Gastrocnemius medialis (tissue), 4 donors: Measurements from ENCODE around the gene IL12RB1.

Source experiments
- CTCF ChIP-seq, 5 experiments: fragments of 450-650 bp in 3 of 5; fragments of 200-600 bp in 2 of 5; sonication (generic) in 2 of 5; IDR thresholded peaks in 4 of 5; conservative IDR thresholded peaks in 1 of 5; 1 replicate in 4 of 5; 2 replicates in 1 of 5; pipeline ENCODE4 v1.5.1; 2016 to 2019; ENCODE audit warnings: antibody characterized with exemption in 5 of 5, mild to moderate bottlenecking in 3 of 5, moderate library complexity in 3 of 5
- POLR2A ChIP-seq, 2 donors: fragments of 450-650 bp; IDR thresholded peaks; one replicate each; pipeline ENCODE4 v1.6.1; 2017; ENCODE audit warnings: antibody characterized with exemption in 2 of 2, mild to moderate bottlenecking in 2 of 2, moderate library complexity in 2 of 2

GRCh38 chr19:18108897-18109296 is 22.2 kb upstream of the IL12RB1 start:
- TF ChIP-seq POLR2A (IDR thresholded peaks at IDR 0.05) (no peak), CTCF (IDR thresholded peaks at IDR 0.05 in 4 of 5, conservative IDR thresholded peaks at IDR 0.05 in 1 of 5) (no peak)
